A549 (cell line): Measurements from ENCODE around the gene EFCAB11. TPM values are rescaled to one million over a fixed set of nuclear protein-coding genes. Genes with fewer than 3 reads are reported as not detected.

Source experiments
- ATAC-seq, 2 experiments: fragments of 200-7000 bp in 1 of 2; fragments of >200 bp in 1 of 2; cut with Nextera tagmentation in 1 of 2; cut with Tn5 transposase in 1 of 2; 3 replicates each; pipeline versions ENCODE4 v1.8.0 to v1.9.1; 2018 to 2020; ENCODE audit warnings: mild to moderate bottlenecking in 1 of 2, moderate library complexity in 1 of 2
- CTCF ChIA-PET: fragments of 300-600 bp; sonication (Branson Sonifier 250); formaldehyde crosslinking; extraction: SDS; loops from one replicate; lab custom pipeline; 2021; ENCODE audit warnings: antibody characterized with exemption, inconsistent platforms; lab: Yijun Ruan, JAX
- POLR2A ChIA-PET: fragments of 350-600 bp; formaldehyde crosslinking; extraction: SDS; loops from one replicate; lab custom pipeline; 2021; ENCODE audit warnings: antibody characterized with exemption, inconsistent platforms; lab: Yijun Ruan, JAX
- DNase-seq, 2 experiments: peaks; one replicate each; pipeline versions ENCODE4 v3.0.0 to v3.0.0-alpha.2; 2011 to 2016; ENCODE audit warnings: low read depth in 1 of 2, low spot score in 1 of 2
- FAIRE-seq: peaks from 2 replicates; lab custom pipeline; 2011; peaks lifted over from hg19 to GRCh38; lab: Jason Lieb, UNC
- H3K27ac ChIP-seq, 2 experiments: fragments of >200 bp; sonication (Bioruptor Twin); formaldehyde crosslinking; 3 replicates each; pipeline ENCODE4 v1.5.1; 2016 to 2017
- H3K4me1 ChIP-seq: fragments of >200 bp; sonication (Bioruptor Twin); formaldehyde crosslinking; 3 replicates; pipeline ENCODE4 v1.6.1; 2016
- H3K4me2 ChIP-seq: fragments of >200 bp; sonication (Bioruptor Twin); formaldehyde crosslinking; 3 replicates; pipeline ENCODE4 v1.6.1; 2016
- H3K4me3 ChIP-seq: fragments of >200 bp; sonication (Bioruptor Twin); formaldehyde crosslinking; 3 replicates; pipeline ENCODE4 v1.5.1; 2016
- H3K9me3 ChIP-seq: fragments of >200 bp; sonication (Bioruptor Twin); formaldehyde crosslinking; 3 replicates; pipeline ENCODE4 v1.6.1; 2016
- CBX2 ChIP-seq: fragments of 200-600 bp; sonication (generic); IDR thresholded peaks from 2 replicates; pipeline ENCODE4 v1.6.1; 2016; ENCODE audit warnings: low read depth, mild to moderate bottlenecking, borderline replicate concordance
- CEBPB ChIP-seq, 2 experiments: fragments of >200 bp in 1 of 2; sonication (Bioruptor Twin) in 1 of 2; formaldehyde crosslinking in 1 of 2; IDR thresholded peaks; 2 replicates each; pipeline ENCODE4 v1.6.1; 2012 to 2016
- CHD2 ChIP-seq: fragments of 150-350 bp; IDR thresholded peaks from 2 replicates; pipeline ENCODE4 v1.6.1; 2014; ENCODE audit warnings: low read length; ENCODE audit not compliant: partially characterized antibody
- EP300 ChIP-seq, 2 experiments: fragments of >200 bp; sonication (Bioruptor Twin); formaldehyde crosslinking; IDR thresholded peaks; 2 replicates in 1 of 2; 3 replicates in 1 of 2; pipeline ENCODE4 v1.6.1; 2016 to 2017
- FOSL2 ChIP-seq, 2 experiments: fragments of 450-650 bp in 1 of 2; fragments of >200 bp in 1 of 2; sonication (Bioruptor Twin) in 1 of 2; formaldehyde crosslinking; IDR thresholded peaks; 2 replicates each; pipeline versions ENCODE4 v1.5.0 to v1.6.1; 2016 to 2020; ENCODE audit warnings: mild to moderate bottlenecking in 1 of 2, moderate library complexity in 1 of 2
- FOXS1 ChIP-seq: fragments of 250-450 bp; sonication (Bioruptor Pico); IDR thresholded peaks from 2 replicates; pipeline ENCODE4 v1.5.0; 2020; ENCODE audit warnings: mild to moderate bottlenecking, moderate library complexity
- HOXA7 ChIP-seq: fragments of 250-450 bp; sonication (Bioruptor Pico); IDR thresholded peaks from 2 replicates; pipeline ENCODE4 v1.5.0; 2020; ENCODE audit warnings: mild to moderate bottlenecking, moderate library complexity
- HOXB13 ChIP-seq: fragments of 250-450 bp; sonication (Bioruptor Pico); IDR thresholded peaks from 2 replicates; pipeline ENCODE4 v1.5.0; 2020; ENCODE audit warnings: low read depth, mild to moderate bottlenecking, moderate library complexity
- JUNB ChIP-seq: fragments of >200 bp; sonication (Bioruptor Twin); formaldehyde crosslinking; IDR thresholded peaks from 2 replicates; pipeline ENCODE4 v1.6.1; 2016
- KDM1A ChIP-seq: fragments of 200-600 bp; sonication (generic); IDR thresholded peaks from 2 replicates; pipeline ENCODE4 v1.6.1; 2016; ENCODE audit warnings: low read depth, mild to moderate bottlenecking
- MYC ChIP-seq: IDR thresholded peaks from 2 replicates; pipeline ENCODE4 v1.6.1; 2012; ENCODE audit warnings: mild to moderate bottlenecking, inconsistent platforms, low read length, improper control_type of control experiment, borderline replicate concordance
- NFE2L2 ChIP-seq: fragments of 150-350 bp; conservative IDR thresholded peaks from 2 replicates; pipeline ENCODE4 v1.6.1; 2014; ENCODE audit warnings: low read length
- NR3C1 ChIP-seq: fragments of >200 bp; sonication (Bioruptor Twin); formaldehyde crosslinking; IDR thresholded peaks from 3 replicates; pipeline ENCODE4 v1.6.1; 2017
- POLR2A ChIP-seq: IDR thresholded peaks from 2 replicates; pipeline ENCODE4 v1.6.1; 2012; ENCODE audit warnings: mild to moderate bottlenecking, low read length
- POLR2AphosphoS2 ChIP-seq: conservative IDR thresholded peaks from 2 replicates; pipeline ENCODE4 v1.6.1; 2012; ENCODE audit warnings: low read length, improper control_type of control experiment, inconsistent platforms
- RFX5 ChIP-seq: fragments of 450-650 bp; IDR thresholded peaks from 2 replicates; pipeline ENCODE4 v1.7.1; 2014; ENCODE audit warnings: antibody characterized with exemption, mild to moderate bottlenecking, moderate library complexity
- RNF2 ChIP-seq: fragments of 200-600 bp; sonication (generic); IDR thresholded peaks from 2 replicates; pipeline ENCODE4 v1.6.1; 2016; ENCODE audit warnings: low read depth, mild to moderate bottlenecking, antibody characterized with exemption, moderate library complexity, borderline replicate concordance
- SMC3 ChIP-seq: fragments of >200 bp; sonication (Bioruptor Twin); formaldehyde crosslinking; IDR thresholded peaks from 3 replicates; pipeline ENCODE4 v1.6.1; 2018; ENCODE audit warnings: inconsistent platforms
- SREBF2 ChIP-seq: fragments of 450-650 bp; IDR thresholded peaks from 2 replicates; pipeline ENCODE4 v1.6.1; 2014; ENCODE audit warnings: mild to moderate bottlenecking, moderate library complexity
- ZC3H11A ChIP-seq: fragments of 450-650 bp; IDR thresholded peaks from 2 replicates; pipeline ENCODE4 v1.6.1; 2014; ENCODE audit warnings: antibody characterized with exemption, mild to moderate bottlenecking
- ZSCAN20 ChIP-seq: fragments of 250-450 bp; sonication (Bioruptor Pico); IDR thresholded peaks from 2 replicates; pipeline ENCODE4 v1.8.0; 2022; ENCODE audit warnings: mild to moderate bottlenecking, moderate library complexity
- WGBS: methylation state at CpG from one replicate; pipeline ENCODE4 v1.1.6; 2017; ENCODE audit errors: missing lambda C conversion rate; 5-methylcytosine and 5-hydroxymethylcytosine counted together
- polyA plus RNA-seq, 4 experiments: library from polyadenylated mRNA; depleted of rRNA in 3 of 4; stranded (reverse); fragments of >200 nt; fragmentation: RNase III in 1 of 4; extraction: RNeasy Plus Mini Kit Qiagen cat#74134 plus additional on column Dnase treatment in 1 of 4; gene quantifications; 2 replicates in 3 of 4; 3 replicates in 1 of 4; pipeline ENCODE4 v1.2.3, GENCODE V29; 2011 to 2017
- TF ChIP-seq, protein P1 (sequence below): fragments of 150-350 bp; IDR thresholded peaks from 2 replicates; pipeline ENCODE4 v1.6.1; 2014; ENCODE audit warnings: low read depth, mild to moderate bottlenecking, low read length
- TF ChIP-seq, protein P2 (sequence below): fragments of 250-450 bp; sonication (Bioruptor Pico); IDR thresholded peaks from 2 replicates; pipeline ENCODE4 v1.5.0; 2020; ENCODE audit warnings: low read depth, mild to moderate bottlenecking, moderate library complexity
- TF ChIP-seq, protein P3 (sequence below): IDR thresholded peaks from 2 replicates; pipeline ENCODE4 v1.6.1; 2012

The EFCAB11 gene
- polyA plus RNA-seq, 2 of the 4 experiments (the other 2 are of a cell fraction): 18.8 to 19.6 TPM

DNA sequence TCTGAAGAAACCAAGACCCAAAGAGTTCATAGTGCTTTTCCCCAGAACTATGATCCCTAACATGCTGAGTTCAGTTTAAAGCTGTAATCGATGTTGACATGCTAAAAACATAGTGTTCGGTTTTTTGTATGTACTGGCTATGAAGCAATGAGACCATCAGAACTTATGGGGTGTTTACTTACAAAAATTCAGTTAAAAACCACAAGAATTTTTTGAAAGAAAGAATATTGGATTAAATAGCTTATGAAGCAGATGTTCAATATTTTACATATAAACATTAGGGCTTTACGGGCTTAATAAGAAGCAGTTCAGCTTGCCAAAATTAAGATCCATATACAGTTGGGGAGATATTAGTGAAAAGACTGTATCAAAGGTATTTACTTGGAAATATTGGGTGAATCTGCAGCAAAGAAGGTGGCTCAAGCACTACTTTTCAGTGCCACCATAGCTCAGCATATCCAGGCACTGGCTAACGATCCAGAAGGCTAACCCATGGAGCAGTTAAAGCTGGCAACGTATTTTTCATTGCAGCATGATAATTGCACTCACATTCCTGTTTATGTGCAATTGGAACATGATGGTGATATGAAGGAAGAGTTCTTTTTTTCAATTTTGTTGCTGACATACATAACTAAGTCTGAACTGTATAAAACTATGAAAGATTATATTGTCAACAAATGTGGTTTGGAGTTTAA, 125.9 kb downstream of the EFCAB11 start:
- TF ChIP-seq HOXA7 (no peak), FOXS1 (CRISPR knock-in tag) (no peak), RFX5 (no peak), EP300 (IDR thresholded peaks at IDR 0.05) (no peak), NR3C1 (no peak), ZC3H11A (no peak), RNF2 (no peak), ZSCAN20 (CRISPR knock-in tag) (no peak), SREBF2 (no peak), MYC (no peak), HOXB13 (CRISPR knock-in tag) (no peak), NFE2L2 (no peak), JUNB (no peak)
- TF ChIP-seq, all 56 proteins: peak for 0
- WGBS: 42% methylated on average over 5 of the region's 5 CpGs
- H3K4me3 ChIP-seq: no peak overlapping the region
- H3K27ac ChIP-seq: no peak overlapping the region
- H3K9me3 ChIP-seq: 0 out of 3 replicates have a peak, but pooled peaks cover 2% of the 10 kb centered on the region
- POLR2A ChIA-PET: interaction anchor here (0.6 kb wide), 1 partner anchor 18 kb away, joined by 5 read pairs; no protein-coding TSS in a partner anchor
- H3K4me1 ChIP-seq: no peaks in the 10 kb centered on the region
- no peak overlapping the region for H3K4me2 ChIP-seq
- no peak for FAIRE-seq
- no peak for DNase-seq
- CTCF ChIA-PET: interaction anchor here (1.0 kb wide), 2 partner anchors 10 to 82 kb away, joined by 3 read pairs; no protein-coding TSS in a partner anchor
- ATAC-seq: no peak

DNA sequence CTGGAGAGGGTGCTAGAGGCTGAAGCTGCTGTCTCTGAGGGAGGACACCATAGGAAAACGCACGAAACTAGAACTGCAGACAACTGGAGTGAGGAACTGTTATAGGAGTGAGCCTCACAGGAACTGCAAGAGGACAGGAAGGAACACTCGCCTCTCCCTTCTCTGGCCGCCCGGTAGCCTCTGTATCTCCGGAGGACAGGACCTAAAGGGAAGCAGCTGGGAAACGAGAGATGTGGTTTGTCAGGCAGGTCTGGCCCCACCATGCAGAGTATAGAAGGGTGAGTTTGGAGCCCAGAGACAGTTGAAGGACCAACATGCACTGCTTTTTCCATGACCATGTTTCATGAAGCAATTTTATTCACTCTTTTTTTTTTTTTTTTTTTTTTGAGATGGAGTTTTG, 127.3 kb downstream of the EFCAB11 start:
- no peak for ATAC-seq
- Histone ChIP-seq H3K27ac (no peak overlapping the region), H3K4me2 (no peak overlapping the region), H3K9me3 (0 out of 3 replicates have a peak, but pooled peaks cover 6% of the 10 kb centered on the region), H3K4me1 (no peaks in the 10 kb centered on the region)
- WGBS: 66% methylated on average over 7 of the region's 7 CpGs
- POLR2A ChIA-PET: no interaction called here
- TF ChIP-seq EP300 (IDR thresholded peaks at IDR 0.05) (no peak), FOSL2 (IDR thresholded peaks at IDR 0.05) (no peak), FOSL2 (CRISPR knock-in tag; IDR thresholded peaks at IDR 0.05) (no peak), POLR2AphosphoS2 (no peak), NR3C1 (no peak), RNF2 (no peak), HOXB13 (CRISPR knock-in tag) (no peak), POLR2A (no peak), KDM1A (no peak), CHD2 (no peak), CEBPB (IDR thresholded peaks at IDR 0.05) (no peak)
- TF ChIP-seq, protein P1, sequence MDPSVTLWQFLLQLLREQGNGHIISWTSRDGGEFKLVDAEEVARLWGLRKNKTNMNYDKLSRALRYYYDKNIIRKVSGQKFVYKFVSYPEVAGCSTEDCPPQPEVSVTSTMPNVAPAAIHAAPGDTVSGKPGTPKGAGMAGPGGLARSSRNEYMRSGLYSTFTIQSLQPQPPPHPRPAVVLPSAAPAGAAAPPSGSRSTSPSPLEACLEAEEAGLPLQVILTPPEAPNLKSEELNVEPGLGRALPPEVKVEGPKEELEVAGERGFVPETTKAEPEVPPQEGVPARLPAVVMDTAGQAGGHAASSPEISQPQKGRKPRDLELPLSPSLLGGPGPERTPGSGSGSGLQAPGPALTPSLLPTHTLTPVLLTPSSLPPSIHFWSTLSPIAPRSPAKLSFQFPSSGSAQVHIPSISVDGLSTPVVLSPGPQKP: no peak
- TF ChIP-seq, protein P2, sequence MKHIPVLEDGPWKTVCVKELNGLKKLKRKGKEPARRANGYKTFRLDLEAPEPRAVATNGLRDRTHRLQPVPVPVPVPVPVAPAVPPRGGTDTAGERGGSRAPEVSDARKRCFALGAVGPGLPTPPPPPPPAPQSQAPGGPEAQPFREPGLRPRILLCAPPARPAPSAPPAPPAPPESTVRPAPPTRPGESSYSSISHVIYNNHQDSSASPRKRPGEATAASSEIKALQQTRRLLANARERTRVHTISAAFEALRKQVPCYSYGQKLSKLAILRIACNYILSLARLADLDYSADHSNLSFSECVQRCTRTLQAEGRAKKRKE (CRISPR knock-in tag): no peak
- TF ChIP-seq, all 56 proteins: peak for 0
- DNase-seq (no peak), FAIRE-seq (no peak)
- CTCF ChIA-PET: no interaction called here
- no peak overlapping the region for H3K4me3 ChIP-seq

DNA sequence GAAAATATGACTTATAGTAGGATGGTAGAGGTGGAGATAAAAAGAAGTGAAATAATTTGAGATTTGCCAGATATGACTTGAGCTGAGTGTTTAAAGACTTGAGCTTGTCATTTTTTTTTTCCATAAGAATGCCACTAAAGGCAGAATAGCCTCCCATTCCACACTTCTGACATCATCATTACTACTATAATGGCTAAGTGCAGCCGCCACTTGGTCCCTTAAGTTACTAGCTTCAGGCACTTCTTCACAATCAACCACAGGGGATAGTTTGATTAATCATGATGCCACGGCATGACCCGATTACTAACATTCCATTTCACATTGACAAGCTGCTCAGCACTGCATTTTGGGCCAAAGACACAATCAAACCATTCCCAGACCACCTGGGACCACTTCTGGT, 127.9 kb downstream of the EFCAB11 start:
- ChIA-PET POLR2A (no interaction called here), CTCF (no interaction called here)
- 42% methylated on average over 3 of the region's 3 CpGs for WGBS
- no peak for TF ChIP-seq RFX5
- TF ChIP-seq CBX2: no peak
- no peak for TF ChIP-seq SMC3
- TF ChIP-seq, protein P3, sequence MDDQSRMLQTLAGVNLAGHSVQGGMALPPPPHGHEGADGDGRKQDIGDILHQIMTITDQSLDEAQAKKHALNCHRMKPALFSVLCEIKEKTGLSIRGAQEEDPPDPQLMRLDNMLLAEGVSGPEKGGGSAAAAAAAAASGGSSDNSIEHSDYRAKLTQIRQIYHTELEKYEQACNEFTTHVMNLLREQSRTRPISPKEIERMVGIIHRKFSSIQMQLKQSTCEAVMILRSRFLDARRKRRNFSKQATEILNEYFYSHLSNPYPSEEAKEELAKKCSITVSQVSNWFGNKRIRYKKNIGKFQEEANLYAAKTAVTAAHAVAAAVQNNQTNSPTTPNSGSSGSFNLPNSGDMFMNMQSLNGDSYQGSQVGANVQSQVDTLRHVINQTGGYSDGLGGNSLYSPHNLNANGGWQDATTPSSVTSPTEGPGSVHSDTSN: no peak
- Histone ChIP-seq H3K27ac (no peak overlapping the region), H3K4me1 (no peaks in the 10 kb centered on the region), H3K9me3 (0 out of 3 replicates have a peak, but pooled peaks cover 6% of the 10 kb centered on the region), H3K4me3 (no peak overlapping the region), H3K4me2 (no peak overlapping the region)
- no peak for FAIRE-seq
- DNase-seq: no peak
- ATAC-seq: no peak
